ENCODE measurements around the gene KPNA4.

- TF ChIP-seq CTCF (IDR thresholded peaks at IDR 0.05; ENCODE audit: extremely low read depth in 1 of 2, insufficient read depth in 1 of 2, low read depth in 1 of 2, low read length in 2 of 2) (no peak), MAX (IDR thresholded peaks at IDR 0.05; ENCODE audit: insufficient read depth, insufficient read length) (no peak), POLR2A (IDR thresholded peaks at IDR 0.05; ENCODE audit: low read depth, low read length) (no peak), MYC (IDR thresholded peaks at IDR 0.05; ENCODE audit: low read depth, low read length) (no peak), EZH2 (IDR thresholded peaks at IDR 0.05; ENCODE audit: borderline replicate concordance, low read depth, low read length, severe bottlenecking) (no peak), GATA2 (IDR thresholded peaks at IDR 0.05; ENCODE audit: insufficient read depth, insufficient read length, low read depth, low read length) (no peak)
These were observed 33.0 kb downstream of the KPNA4 start for GRCh38 chr3:160532371-160532770.
